HepG2 (cell line): ENCODE data around the gene ZDHHC6. TPM values are rescaled to one million over a fixed set of nuclear protein-coding genes. Genes with fewer than 3 reads are reported as not detected.

Source experiments
- ATAD3A ChIP-seq: sonication (generic); formaldehyde crosslinking; IDR thresholded peaks from 2 replicates; pipeline ENCODE4 v1.4.0; 2020; ENCODE audit warnings: missing genetic modification reagents
- ATF7 ChIP-seq, 2 experiments: fragments of 450-650 bp in 1 of 2; sonication (generic) in 1 of 2; formaldehyde crosslinking in 1 of 2; IDR thresholded peaks; 2 replicates each; pipeline versions ENCODE4 v1.4.0 to v1.6.1; 2016 to 2020; ENCODE audit warnings: antibody characterized with exemption in 1 of 2, mild to moderate bottlenecking in 1 of 2, missing genetic modification reagents in 1 of 2
- CENPX ChIP-seq: sonication (generic); formaldehyde crosslinking; IDR thresholded peaks from 2 replicates; pipeline ENCODE4 v1.9.0; 2021; ENCODE audit warnings: mild to moderate bottlenecking, missing genetic modification reagents, moderate library complexity
- DNMT1 ChIP-seq: sonication (generic); formaldehyde crosslinking; IDR thresholded peaks from 2 replicates; pipeline ENCODE4 v1.5.1; 2020; ENCODE audit warnings: mild to moderate bottlenecking, missing genetic modification reagents
- FOXK1 ChIP-seq: sonication (generic); formaldehyde crosslinking; IDR thresholded peaks from 2 replicates; pipeline ENCODE4 v1.4.0; 2020; ENCODE audit warnings: low read depth, missing genetic modification reagents, borderline replicate concordance
- GATAD2A ChIP-seq: IDR thresholded peaks from 2 replicates; pipeline ENCODE4 v1.6.1; 2016
- KDM5A ChIP-seq: fragments of 200-600 bp; sonication (generic); IDR thresholded peaks from 2 replicates; pipeline ENCODE4 v1.7.0; 2018; ENCODE audit warnings: antibody characterized with exemption, mild to moderate bottlenecking, low read length, borderline replicate concordance
- MEF2D ChIP-seq: sonication (generic); formaldehyde crosslinking; IDR thresholded peaks from 2 replicates; pipeline ENCODE4 v1.5.1; 2020; ENCODE audit warnings: mild to moderate bottlenecking, missing genetic modification reagents
- MEIS1 ChIP-seq: sonication (generic); formaldehyde crosslinking; IDR thresholded peaks from 2 replicates; pipeline ENCODE4 v1.9.0; 2021; ENCODE audit warnings: mild to moderate bottlenecking, missing genetic modification reagents, moderate library complexity, borderline replicate concordance
- MIXL1 ChIP-seq: IDR thresholded peaks from 2 replicates; pipeline ENCODE4 v1.6.1; 2016
- RBFOX2 ChIP-seq: fragments of 200-400 bp; formaldehyde crosslinking; IDR thresholded peaks from 2 replicates; pipeline ENCODE4 v1.6.1; 2017; ENCODE audit warnings: low read depth, mild to moderate bottlenecking, low read length
- SMC3 ChIP-seq: IDR thresholded peaks from 2 replicates; pipeline ENCODE4 v1.6.1; 2011; ENCODE audit warnings: low read length, improper control_type of control experiment
- STAG1 ChIP-seq: sonication (generic); formaldehyde crosslinking; IDR thresholded peaks from 2 replicates; pipeline ENCODE4 v1.4.0; 2020; ENCODE audit warnings: missing genetic modification reagents
- ZBTB1 ChIP-seq: sonication (generic); formaldehyde crosslinking; IDR thresholded peaks from 2 replicates; pipeline ENCODE4 v1.4.0; 2020; ENCODE audit warnings: missing genetic modification reagents, borderline replicate concordance
- ZNF121 ChIP-seq: sonication (generic); formaldehyde crosslinking; IDR thresholded peaks from 2 replicates; pipeline ENCODE4 v1.5.0; 2020; ENCODE audit warnings: mild to moderate bottlenecking, missing genetic modification reagents
- ZNF17 ChIP-seq: sonication (generic); formaldehyde crosslinking; IDR thresholded peaks from 2 replicates; pipeline ENCODE4 v1.5.0; 2020; ENCODE audit warnings: mild to moderate bottlenecking, missing genetic modification reagents
- ZNF225 ChIP-seq: sonication (generic); formaldehyde crosslinking; IDR thresholded peaks from 2 replicates; pipeline ENCODE4 v1.4.0; 2020; ENCODE audit warnings: mild to moderate bottlenecking, missing genetic modification reagents
- ZNF3 ChIP-seq: IDR thresholded peaks from 2 replicates; pipeline ENCODE4 v1.7.0; 2017; ENCODE audit warnings: inconsistent platforms
- ZNF337 ChIP-seq: sonication (generic); formaldehyde crosslinking; IDR thresholded peaks from 2 replicates; pipeline ENCODE4 v1.5.1; 2020; ENCODE audit warnings: missing genetic modification reagents, low read depth, mild to moderate bottlenecking, borderline replicate concordance
- ZNF383 ChIP-seq: sonication (generic); formaldehyde crosslinking; IDR thresholded peaks from 2 replicates; pipeline ENCODE4 v1.4.0; 2020; ENCODE audit warnings: missing genetic modification reagents, mild to moderate bottlenecking, borderline replicate concordance
- ZNF558 ChIP-seq: sonication (generic); formaldehyde crosslinking; IDR thresholded peaks from 2 replicates; pipeline ENCODE4 v1.9.0; 2022; ENCODE audit warnings: mild to moderate bottlenecking, missing genetic modification reagents, borderline replicate concordance
- ZNF772 ChIP-seq: sonication (generic); formaldehyde crosslinking; IDR thresholded peaks from 2 replicates; pipeline ENCODE4 v1.5.0; 2020; ENCODE audit warnings: mild to moderate bottlenecking, missing genetic modification reagents
- polyA plus RNA-seq, 8 experiments: library from polyadenylated mRNA; depleted of rRNA in 3 of 8; stranded (reverse) in 7 of 8; unstranded in 1 of 8; fragments of >200 nt; fragmentation: Illumina TruSeq in 4 of 8; extraction: Trizol in 4 of 8; gene quantifications; 2 replicates each; pipeline versions ENCODE4 v1.2.1 to v1.2.3, GENCODE V29; 2011 to 2016; ENCODE audit warnings: low read depth in 4 of 8, missing spikeins in 1 of 8, mixed read lengths in 1 of 8; ENCODE audit not compliant: insufficient read depth in 1 of 8
- total RNA-seq, 5 experiments: library from RNA; depleted of rRNA; stranded (reverse); fragments of >200 nt; fragmentation: Illumina TruSeq; extraction: Trizol; gene quantifications; 2 replicates each; pipeline ENCODE4 v1.2.3, GENCODE V29; 2016; ENCODE audit warnings: low read depth in 1 of 5
- TF ChIP-seq, protein P1 (sequence below): IDR thresholded peaks from 2 replicates; pipeline ENCODE4 v1.6.1; 2012; ENCODE audit warnings: low read depth, low read length, improper control_type of control experiment
- TF ChIP-seq, protein P2 (sequence below): sonication (generic); formaldehyde crosslinking; IDR thresholded peaks from 2 replicates; pipeline ENCODE4 v1.8.1; 2023; ENCODE audit warnings: mild to moderate bottlenecking, moderate library complexity, missing genetic modification reagents

Gene ZDHHC6
- total and polyA plus RNA-seq, 2 of the 13 experiments (the other 11 are each of a cell fraction or from before 2014, with no cell fraction given): 20.9 to 49.4 TPM

DNA sequence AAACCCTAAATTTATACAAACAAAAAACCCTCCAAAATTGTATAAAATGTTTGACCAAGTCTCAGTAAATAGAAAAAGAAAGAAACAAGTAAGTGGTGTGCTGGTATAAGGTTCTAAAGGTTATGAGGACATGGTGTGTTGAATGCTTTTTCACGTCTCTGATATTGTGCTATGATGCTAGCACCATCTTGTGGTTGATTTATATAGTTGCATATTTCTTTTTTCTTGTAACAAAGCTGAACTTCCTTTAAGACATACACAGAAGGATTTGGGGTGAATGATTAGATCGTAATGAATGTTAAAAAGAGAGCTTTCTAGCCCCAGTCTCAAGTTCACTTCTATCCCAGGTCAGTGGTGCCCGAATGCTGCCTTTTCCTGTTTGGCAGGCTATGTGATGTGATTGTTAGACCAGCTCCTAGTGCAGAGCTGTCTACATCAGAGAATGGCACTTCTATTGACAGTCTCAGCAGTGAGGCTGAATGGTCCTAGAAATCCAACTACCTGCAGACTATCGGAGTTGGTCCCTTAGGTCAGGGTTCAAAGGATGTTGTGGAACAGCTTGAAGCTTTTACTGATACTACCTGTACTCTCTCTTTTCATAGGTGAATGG lies 25.3 kb upstream of the ZDHHC6 start (continued):
- TF ChIP-seq ATAD3A (no peak), MIXL1 (CRISPR knock-in tag) (no peak), FOXK1 (CRISPR knock-in tag) (peak; percentile 21; the same call in 1 of the 2 replicates), ATF7 (IDR thresholded peaks at IDR 0.05) (no peak), ATF7 (CRISPR knock-in tag; IDR thresholded peaks at IDR 0.05) (no peak), ZNF772 (no peak), STAG1 (CRISPR knock-in tag) (peak; percentile 82), MEF2D (CRISPR knock-in tag) (no peak), DNMT1 (CRISPR knock-in tag) (no peak), KDM5A (peak; percentile 37; the same call in 1 of the 2 replicates), GATAD2A (CRISPR knock-in tag) (0 out of 2 replicates have a peak, but pooled peaks have one; percentile 26), ZNF337 (CRISPR knock-in tag) (no peak), ZNF121 (CRISPR knock-in tag) (no peak), ZNF558 (CRISPR knock-in tag) (no peak), ZNF17 (CRISPR knock-in tag) (no peak), CENPX (CRISPR knock-in tag) (no peak), ZNF383 (no peak), RBFOX2 (no peak), ZNF3 (CRISPR knock-in tag) (0 out of 2 replicates have a peak, but pooled peaks have one; percentile 59), ZBTB1 (no peak), SMC3 (peak; percentile 52), ZNF225 (CRISPR knock-in tag) (no peak), MEIS1 (no peak)
- TF ChIP-seq, protein P1, sequence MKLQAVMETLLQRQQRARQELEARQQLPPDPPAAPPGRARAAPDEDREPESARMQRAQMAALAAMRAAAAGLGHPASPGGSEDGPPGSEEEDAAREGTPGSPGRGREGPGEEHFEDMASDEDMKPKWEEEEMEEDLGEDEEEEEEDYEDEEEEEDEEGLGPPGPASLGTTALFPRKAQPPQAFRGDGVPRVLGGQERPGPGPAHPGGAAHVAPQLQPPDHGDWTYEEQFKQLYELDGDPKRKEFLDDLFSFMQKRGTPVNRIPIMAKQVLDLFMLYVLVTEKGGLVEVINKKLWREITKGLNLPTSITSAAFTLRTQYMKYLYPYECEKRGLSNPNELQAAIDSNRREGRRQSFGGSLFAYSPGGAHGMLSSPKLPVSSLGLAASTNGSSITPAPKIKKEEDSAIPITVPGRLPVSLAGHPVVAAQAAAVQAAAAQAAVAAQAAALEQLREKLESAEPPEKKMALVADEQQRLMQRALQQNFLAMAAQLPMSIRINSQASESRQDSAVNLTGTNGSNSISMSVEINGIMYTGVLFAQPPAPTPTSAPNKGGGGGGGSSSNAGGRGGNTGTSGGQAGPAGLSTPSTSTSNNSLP: peak; percentile 63; the same call in 1 of the 2 replicates
- TF ChIP-seq, protein P2, sequence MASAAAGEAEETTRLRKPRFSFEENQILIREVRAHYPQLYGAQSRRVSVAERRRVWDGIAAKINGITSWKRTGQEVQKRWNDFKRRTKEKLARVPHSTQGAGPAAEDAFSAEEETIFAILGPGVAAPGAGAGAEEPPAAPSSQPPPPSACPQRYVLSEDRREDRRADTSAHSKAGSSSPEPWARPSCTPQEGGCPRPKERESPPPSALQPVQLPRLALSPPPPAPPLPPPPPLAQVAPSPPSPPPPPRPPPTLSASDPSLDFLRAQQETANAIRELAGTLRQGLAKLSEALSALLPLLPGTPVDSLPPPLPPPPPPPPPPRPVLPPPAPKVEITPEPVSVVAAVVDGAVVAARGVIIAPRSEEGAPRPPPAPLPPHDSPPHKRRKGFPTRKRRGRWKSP: no peak
- TF ChIP-seq, all 625 proteins: peak for 9
